T-helper 1 cell treated with Interleukin-12 subunit alpha and Interleukin-12 subunit beta and Interleukin-4 antibody, amounts not matched to agents 30 μg/mL and 1 μg/mL, for 36 hours (primary cell): ENCODE results near the gene CHRNA10.

Experiments
- H3K27ac Mint-ChIP-seq: one replicate; pipeline ENCODE4 v1.8.0; 2021; ENCODE audit warnings: mild to moderate bottlenecking, mixed read lengths
- H3K27me3 Mint-ChIP-seq: one replicate; pipeline ENCODE4 v1.8.0; 2021; ENCODE audit warnings: low read depth, mixed read lengths
- H3K36me3 Mint-ChIP-seq: one replicate; pipeline ENCODE4 v1.8.0; 2021; ENCODE audit warnings: low read depth, mixed read lengths
- H3K4me1 Mint-ChIP-seq: one replicate; pipeline ENCODE4 v1.8.0; 2021; ENCODE audit warnings: low read depth, mixed read lengths
- H3K4me3 Mint-ChIP-seq: one replicate; pipeline ENCODE4 v1.8.0; 2021; ENCODE audit warnings: mild to moderate bottlenecking, moderate library complexity, mixed read lengths
- H3K9me3 Mint-ChIP-seq: one replicate; pipeline ENCODE4 v1.8.0; 2021; ENCODE audit warnings: mixed read lengths

Gene CHRNA10

GRCh38 chr11:3671334-3672254, at the start of gene CHRNA10:
TSS of gene CHRNA10 (minus strand) at chr11:3671384. CDS start at chr11:3671312, 72 bp downstream.
- no peaks in the 10 kb centered on the region for H3K27me3 Mint-ChIP-seq
- H3K4me1 Mint-ChIP-seq, result peaks cover 3% of the 10 kb centered on the region
- H3K4me3 Mint-ChIP-seq, result no peak within 1 kb of the TSS
- H3K27ac Mint-ChIP-seq, result no peak within 1 kb of the TSS
- no peaks in the 10 kb centered on the region for H3K9me3 Mint-ChIP-seq
- H3K36me3 Mint-ChIP-seq, result peaks cover 21% of the 10 kb centered on the region

GRCh38 chr11:3712274-3712673, 41.1 kb upstream of the CHRNA10 start:
- Mint-ChIP-seq H3K36me3 (peaks cover 37% of the 10 kb centered on the region), H3K4me1 (no peaks in the 10 kb centered on the region)

GRCh38 chr11:3710485-3711259, 39.5 kb upstream of the CHRNA10 start:
- Mint-ChIP-seq H3K4me1 (no peaks in the 10 kb centered on the region), H3K36me3 (peaks cover 43% of the 10 kb centered on the region), H3K27ac (peak overlapping the region; percentile 31)

More at GRCh38 chr11:3712274-3712673, 41.1 kb upstream of the CHRNA10 start:
- Mint-ChIP-seq H3K27me3 (no peaks in the 10 kb centered on the region), H3K27ac (no peak overlapping the region), H3K4me3 (no peak overlapping the region), H3K9me3 (no peaks in the 10 kb centered on the region)

GRCh38 chr11:3709977-3710376, 38.8 kb upstream of the CHRNA10 start:
- Mint-ChIP-seq H3K4me3 (no peak overlapping the region), H3K36me3 (peaks cover 46% of the 10 kb centered on the region), H3K9me3 (no peaks in the 10 kb centered on the region), H3K27me3 (no peaks in the 10 kb centered on the region), H3K4me1 (no peaks in the 10 kb centered on the region), H3K27ac (no peak overlapping the region)

More at GRCh38 chr11:3710485-3711259, 39.5 kb upstream of the CHRNA10 start:
- H3K9me3 Mint-ChIP-seq, result no peaks in the 10 kb centered on the region
- H3K4me3 Mint-ChIP-seq, result no peak overlapping the region
- H3K27me3 Mint-ChIP-seq, result no peaks in the 10 kb centered on the region

- H3K9me3 Mint-ChIP-seq, result no peaks in the 10 kb centered on the region
- no peak overlapping the region for H3K27ac Mint-ChIP-seq
- peaks cover 42% of the 10 kb centered on the region for H3K36me3 Mint-ChIP-seq
- H3K4me3 Mint-ChIP-seq, result no peak overlapping the region
- H3K4me1 Mint-ChIP-seq, result peaks cover under 1% of the 10 kb centered on the region
- H3K27me3 Mint-ChIP-seq, result no peaks in the 10 kb centered on the region
Observed at GRCh38 chr11:3707176-3707575, 36.0 kb upstream of the CHRNA10 start.

- peaks cover 1% of the 10 kb centered on the region for H3K4me1 Mint-ChIP-seq
- H3K9me3 Mint-ChIP-seq, result no peaks in the 10 kb centered on the region
- no peak overlapping the region for H3K27ac Mint-ChIP-seq
- no peak overlapping the region for H3K4me3 Mint-ChIP-seq
- no peaks in the 10 kb centered on the region for H3K27me3 Mint-ChIP-seq
- peaks cover 56% of the 10 kb centered on the region for H3K36me3 Mint-ChIP-seq
Observed at GRCh38 chr11:3703383-3703782, 32.2 kb upstream of the CHRNA10 start.

- H3K9me3 Mint-ChIP-seq, result no peaks in the 10 kb centered on the region
- H3K4me3 Mint-ChIP-seq, result no peak overlapping the region
- no peak overlapping the region for H3K27ac Mint-ChIP-seq
- no peaks in the 10 kb centered on the region for H3K27me3 Mint-ChIP-seq
- peaks cover 1% of the 10 kb centered on the region for H3K4me1 Mint-ChIP-seq
- H3K36me3 Mint-ChIP-seq, result peaks cover 48% of the 10 kb centered on the region
Observed at GRCh38 chr11:3700910-3701309, 29.7 kb upstream of the CHRNA10 start.

- Mint-ChIP-seq H3K9me3 (no peaks in the 10 kb centered on the region), H3K4me3 (no peak overlapping the region), H3K4me1 (peaks cover 1% of the 10 kb centered on the region), H3K27me3 (no peaks in the 10 kb centered on the region), H3K27ac (no peak overlapping the region), H3K36me3 (peaks cover 50% of the 10 kb centered on the region)
Observed at GRCh38 chr11:3700410-3700809, 29.2 kb upstream of the CHRNA10 start.

GRCh38 chr11:3686751-3687150, 15.6 kb upstream of the CHRNA10 start:
- Mint-ChIP-seq H3K4me3 (no peak overlapping the region), H3K27me3 (no peaks in the 10 kb centered on the region), H3K9me3 (no peaks in the 10 kb centered on the region), H3K36me3 (peaks cover 39% of the 10 kb centered on the region), H3K27ac (no peak overlapping the region), H3K4me1 (peaks cover 8% of the 10 kb centered on the region)

- H3K27ac Mint-ChIP-seq, result no peak overlapping the region
- no peaks in the 10 kb centered on the region for H3K27me3 Mint-ChIP-seq
- no peak overlapping the region for H3K4me3 Mint-ChIP-seq
- peaks cover 42% of the 10 kb centered on the region for H3K36me3 Mint-ChIP-seq
- no peaks in the 10 kb centered on the region for H3K9me3 Mint-ChIP-seq
- H3K4me1 Mint-ChIP-seq, result peaks cover 8% of the 10 kb centered on the region
Observed at GRCh38 chr11:3685923-3686322, 14.7 kb upstream of the CHRNA10 start.

- H3K27me3 Mint-ChIP-seq, result no peaks in the 10 kb centered on the region
- peaks cover 8% of the 10 kb centered on the region for H3K4me1 Mint-ChIP-seq
- no peak overlapping the region for H3K4me3 Mint-ChIP-seq
- H3K36me3 Mint-ChIP-seq, result peaks cover 47% of the 10 kb centered on the region
- H3K27ac Mint-ChIP-seq, result no peak overlapping the region
- no peaks in the 10 kb centered on the region for H3K9me3 Mint-ChIP-seq
Observed at GRCh38 chr11:3684819-3685172, 13.6 kb upstream of the CHRNA10 start.

GRCh38 chr11:3684129-3684818, 13.1 kb upstream of the CHRNA10 start:
- no peak overlapping the region for H3K27ac Mint-ChIP-seq
- H3K4me1 Mint-ChIP-seq, result peaks cover 8% of the 10 kb centered on the region
- no peak overlapping the region for H3K4me3 Mint-ChIP-seq
- no peaks in the 10 kb centered on the region for H3K9me3 Mint-ChIP-seq
- H3K36me3 Mint-ChIP-seq, result peaks cover 51% of the 10 kb centered on the region
- no peaks in the 10 kb centered on the region for H3K27me3 Mint-ChIP-seq

- Mint-ChIP-seq H3K4me1 (peaks cover 8% of the 10 kb centered on the region), H3K27ac (no peak overlapping the region), H3K27me3 (no peaks in the 10 kb centered on the region), H3K9me3 (no peaks in the 10 kb centered on the region), H3K36me3 (peaks cover 59% of the 10 kb centered on the region), H3K4me3 (no peak overlapping the region)
Observed at GRCh38 chr11:3683039-3683438, 11.9 kb upstream of the CHRNA10 start.

GRCh38 chr11:3679077-3679476, 7.9 kb upstream of the CHRNA10 start:
- H3K9me3 Mint-ChIP-seq, result no peaks in the 10 kb centered on the region
- H3K4me1 Mint-ChIP-seq, result peaks cover 11% of the 10 kb centered on the region
- no peak overlapping the region for H3K4me3 Mint-ChIP-seq
- H3K27ac Mint-ChIP-seq, result no peak overlapping the region
- H3K27me3 Mint-ChIP-seq, result no peaks in the 10 kb centered on the region
- peaks cover 55% of the 10 kb centered on the region for H3K36me3 Mint-ChIP-seq
